HAP-1 (cell line): ENCODE results near the gene MAPKAPK3.

Source experiments
- DNase-seq, 2 experiments: peaks; one replicate each; pipeline ENCODE4 v3.0.0-alpha.2; 2016 to 2020; ENCODE audit warnings: low spot score in 2 of 2
- H3K27me3 ChIP-seq: fragments of 250-450 bp; sonication (Bioruptor Pico); 2 replicates; pipeline ENCODE4 v1.5.1; 2020; ENCODE audit warnings: low read depth, mild to moderate bottlenecking, moderate library complexity
- H3K36me3 ChIP-seq: fragments of 250-450 bp; sonication (Bioruptor Pico); replicated peaks from 2 replicates; pipeline ENCODE4 v1.5.1; 2020; ENCODE audit warnings: mild to moderate bottlenecking
- H3K4me1 ChIP-seq: fragments of 250-450 bp; sonication (Bioruptor Pico); 2 replicates; pipeline ENCODE4 v1.5.1; 2020; ENCODE audit warnings: mild to moderate bottlenecking
- H3K4me3 ChIP-seq: fragments of 250-450 bp; sonication (Bioruptor Pico); 2 replicates; pipeline ENCODE4 v1.5.1; 2020; ENCODE audit warnings: mild to moderate bottlenecking, moderate library complexity
- H3K9me3 ChIP-seq: fragments of 250-450 bp; sonication (Bioruptor Pico); 2 replicates; pipeline ENCODE4 v1.5.1; 2020; ENCODE audit warnings: mild to moderate bottlenecking, moderate library complexity
- in situ Hi-C: fragments of 300-500 bp; cut with MboI; formaldehyde crosslinking; loops from 3 replicates; pipeline ENCODE4 v1.14.3; 2020; ENCODE audit warnings: low sequenced_read_pairs, inconsistent platforms, mixed read lengths

MAPKAPK3 gene

DNA sequence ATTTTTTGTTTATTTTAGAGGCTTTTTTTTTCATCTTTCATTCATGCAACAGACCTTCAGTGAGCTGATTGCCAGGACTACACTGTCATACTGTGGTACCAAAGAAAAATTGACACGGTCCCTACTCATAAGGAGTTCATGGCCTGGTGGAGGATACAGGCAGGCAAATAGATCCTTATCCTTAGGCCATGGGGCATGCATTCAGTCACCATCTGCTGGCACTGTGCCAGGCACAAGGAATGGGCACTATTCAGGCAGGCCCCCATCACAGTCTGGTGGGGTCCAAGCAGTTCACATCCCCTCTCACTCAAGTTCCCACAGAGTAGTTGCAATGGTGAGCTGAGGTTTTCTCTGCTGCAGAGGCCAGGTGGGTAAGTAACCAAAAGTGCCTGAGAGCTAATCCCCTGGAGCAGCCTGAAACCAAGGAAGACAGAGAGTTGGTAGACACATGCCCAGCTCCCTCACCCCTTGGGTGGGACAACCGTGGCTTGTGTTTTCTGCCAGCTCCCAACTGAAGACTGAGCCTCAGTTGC is 22.6 kb upstream of the MAPKAPK3 start:
- Histone ChIP-seq H3K4me3 (no peak overlapping the region), H3K4me1 (no peaks in the 10 kb centered on the region), H3K27me3 (no peaks in the 10 kb centered on the region), H3K36me3 (no peaks in the 10 kb centered on the region), H3K9me3 (no peaks in the 10 kb centered on the region)
- no peak for DNase-seq
- in situ Hi-C loops: no loop called here

DNA sequence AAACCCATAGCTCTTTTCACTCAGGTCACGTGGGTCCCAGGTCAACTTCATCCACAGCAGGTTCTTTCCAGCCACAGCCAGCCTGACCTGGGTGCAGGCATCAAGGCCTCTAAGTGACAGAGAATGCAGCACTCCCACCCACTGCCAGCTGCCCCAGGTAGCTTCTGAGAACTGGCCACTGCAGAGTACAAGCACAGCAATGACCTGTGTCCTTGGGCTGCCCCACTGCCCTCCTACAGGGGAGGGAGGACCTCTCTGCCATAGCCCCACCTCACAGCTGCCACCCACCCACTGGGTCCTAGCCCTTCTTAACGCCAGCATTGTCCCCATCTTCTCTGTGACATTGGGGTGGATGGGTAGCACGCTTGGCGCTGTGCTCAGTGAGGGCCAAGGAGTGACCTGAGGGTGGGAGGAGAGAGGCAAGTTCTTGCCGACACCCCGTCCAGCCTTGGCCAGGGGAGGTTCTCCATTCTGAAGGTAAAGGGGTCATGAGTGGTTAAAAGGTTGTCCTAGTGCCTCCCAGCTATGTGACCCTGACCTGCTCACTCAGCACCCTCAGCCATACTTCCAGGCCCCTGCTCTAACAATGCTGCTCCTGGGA is 17.7 kb upstream of the MAPKAPK3 start:
- Histone ChIP-seq H3K4me1 (no peaks in the 10 kb centered on the region), H3K27me3 (no peaks in the 10 kb centered on the region), H3K36me3 (no peaks in the 10 kb centered on the region), H3K4me3 (no peak overlapping the region), H3K9me3 (no peaks in the 10 kb centered on the region)
- no peak for DNase-seq
- in situ Hi-C loops: no loop called here

DNA sequence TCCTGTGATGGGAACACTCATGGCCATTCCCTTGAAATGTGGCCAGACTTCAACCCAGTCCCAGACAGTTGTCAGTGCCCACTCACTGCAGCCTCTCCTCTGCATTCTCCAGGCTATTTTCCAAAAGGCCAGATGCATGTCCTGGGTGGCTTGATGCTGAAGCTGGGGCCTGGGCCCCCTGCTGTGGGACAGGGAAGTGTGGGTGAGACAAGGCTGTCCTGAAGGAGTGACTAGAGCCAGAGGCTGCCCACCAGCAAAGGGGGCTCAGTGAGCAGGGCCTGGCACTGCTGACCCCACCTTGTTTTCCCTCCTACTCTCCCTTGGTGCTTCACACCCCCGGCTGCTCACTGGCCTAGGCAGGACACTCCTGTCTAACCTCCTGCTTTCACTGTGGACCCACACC is 17.2 kb upstream of the MAPKAPK3 start:
- no peak for DNase-seq
- in situ Hi-C loops: no loop called here
- H3K4me1 ChIP-seq: no peaks in the 10 kb centered on the region
- no peaks in the 10 kb centered on the region for H3K27me3 ChIP-seq
- H3K36me3 ChIP-seq: no peaks in the 10 kb centered on the region
- H3K9me3 ChIP-seq: no peaks in the 10 kb centered on the region
- H3K4me3 ChIP-seq: no peak overlapping the region

DNA sequence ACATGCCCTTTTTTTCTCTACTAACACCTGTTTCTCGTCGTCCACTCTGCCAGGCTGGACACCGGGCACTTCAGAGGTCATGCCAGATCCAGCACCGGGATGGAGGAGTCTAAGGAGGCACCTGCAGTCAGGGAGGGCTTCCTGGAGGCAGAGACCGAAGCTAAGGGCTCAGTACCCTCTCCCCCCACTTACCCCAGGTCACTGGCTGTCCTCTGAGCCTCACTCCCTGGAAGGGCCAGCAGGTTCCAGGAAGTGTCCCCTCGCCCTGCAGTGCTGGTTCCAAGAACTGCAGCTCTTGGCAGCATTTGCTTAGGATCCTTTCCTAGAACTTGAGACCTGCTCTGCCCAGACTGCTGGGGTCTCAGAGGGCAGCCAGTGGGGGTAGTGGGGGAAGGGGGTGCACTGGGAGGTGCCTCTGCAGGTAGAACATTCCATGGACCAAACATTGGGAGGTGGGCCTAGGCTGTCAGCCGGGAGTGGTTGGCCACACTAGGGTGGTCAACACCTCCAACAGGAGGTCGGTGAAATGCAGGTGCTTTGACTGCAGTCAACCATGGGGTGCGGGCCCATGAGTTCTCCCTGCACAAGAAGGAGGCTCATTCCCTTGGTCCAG is 16.7 kb upstream of the MAPKAPK3 start:
- no peak overlapping the region for H3K4me3 ChIP-seq
- H3K9me3 ChIP-seq: no peaks in the 10 kb centered on the region
- no peak for DNase-seq
- H3K4me1 ChIP-seq: no peaks in the 10 kb centered on the region
- in situ Hi-C loops: no loop called here
- no peaks in the 10 kb centered on the region for H3K27me3 ChIP-seq
- no peaks in the 10 kb centered on the region for H3K36me3 ChIP-seq

DNA sequence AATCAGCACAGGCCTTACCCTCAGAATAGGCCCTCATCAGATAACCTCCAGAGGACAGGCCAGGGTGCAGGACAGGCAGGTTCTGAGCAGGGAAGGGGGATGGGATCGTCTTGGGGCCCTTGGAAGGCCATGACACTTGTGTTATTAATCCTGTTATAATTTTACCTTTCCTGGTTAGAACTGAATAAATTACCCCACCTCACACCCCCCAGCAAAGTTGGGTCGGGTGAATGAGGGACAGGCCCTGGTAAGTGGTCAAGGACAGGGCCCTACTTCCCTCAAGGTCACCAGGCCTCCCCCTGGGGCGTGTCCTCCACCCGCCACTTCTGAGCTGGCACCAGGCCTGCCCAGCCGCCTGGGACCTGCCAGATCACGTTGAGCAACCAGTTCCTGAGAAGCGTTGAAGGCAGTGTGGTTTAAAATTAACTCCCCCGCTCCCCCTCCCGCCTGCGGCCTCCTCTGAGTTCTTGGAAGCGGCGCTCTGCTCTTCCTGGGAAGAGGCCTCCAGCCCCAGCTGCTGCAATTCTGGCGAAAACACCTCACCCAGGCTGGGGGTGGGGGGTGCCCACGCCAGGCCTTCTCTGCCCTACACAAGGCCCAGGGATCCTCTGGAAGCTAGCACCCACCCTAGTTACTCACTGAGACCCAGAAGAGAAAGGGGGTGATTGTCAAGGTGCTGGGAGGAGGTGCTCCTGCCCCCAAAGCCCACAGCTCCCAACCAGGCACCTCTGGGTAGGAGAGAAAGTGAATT is 15.9 kb upstream of the MAPKAPK3 start:
- no peak overlapping the region for H3K4me3 ChIP-seq
- H3K9me3 ChIP-seq: no peaks in the 10 kb centered on the region
- DNase-seq: peak in 1 of 2 experiments; percentile 55
- H3K27me3 ChIP-seq: no peaks in the 10 kb centered on the region
- in situ Hi-C loops: no loop called here
- H3K36me3 ChIP-seq: peaks cover 4% of the 10 kb centered on the region; the same call in 1 of the 2 replicates
- no peaks in the 10 kb centered on the region for H3K4me1 ChIP-seq

DNA sequence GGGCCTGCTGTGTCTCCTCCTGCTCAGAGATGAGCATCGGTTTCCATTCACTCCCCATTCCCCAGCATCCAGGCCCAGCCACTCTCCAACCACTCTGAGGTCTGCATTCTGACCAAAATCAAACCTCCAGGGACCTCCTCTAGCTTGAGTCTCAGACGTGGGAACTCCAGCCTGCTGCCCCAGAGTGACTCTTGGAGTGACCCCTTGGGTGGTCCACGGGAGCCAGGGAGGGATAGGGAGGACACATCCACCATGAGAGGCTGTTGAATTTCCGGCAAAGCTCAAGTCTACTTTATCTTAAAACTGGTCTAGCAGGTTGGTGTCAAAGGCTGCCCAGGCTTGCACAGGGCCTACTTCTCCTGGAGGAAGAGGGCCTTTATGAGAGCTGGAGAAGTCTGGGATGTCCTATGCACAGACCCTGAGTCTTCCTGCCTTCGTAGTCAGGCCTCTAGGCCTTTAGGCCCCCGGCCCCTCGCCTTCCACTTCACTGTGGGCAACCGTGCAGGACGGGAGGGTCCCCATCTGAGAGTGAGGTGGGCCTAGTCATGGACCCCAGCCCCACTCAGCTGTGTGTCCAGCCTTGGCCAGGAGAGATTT is 14.3 kb upstream of the MAPKAPK3 start:
- Histone ChIP-seq H3K36me3 (peaks cover 4% of the 10 kb centered on the region; the same call in 1 of the 2 replicates), H3K4me3 (no peak overlapping the region), H3K4me1 (no peaks in the 10 kb centered on the region), H3K27me3 (no peaks in the 10 kb centered on the region), H3K9me3 (no peaks in the 10 kb centered on the region)
- in situ Hi-C loops: no loop called here
- no peak for DNase-seq

DNA sequence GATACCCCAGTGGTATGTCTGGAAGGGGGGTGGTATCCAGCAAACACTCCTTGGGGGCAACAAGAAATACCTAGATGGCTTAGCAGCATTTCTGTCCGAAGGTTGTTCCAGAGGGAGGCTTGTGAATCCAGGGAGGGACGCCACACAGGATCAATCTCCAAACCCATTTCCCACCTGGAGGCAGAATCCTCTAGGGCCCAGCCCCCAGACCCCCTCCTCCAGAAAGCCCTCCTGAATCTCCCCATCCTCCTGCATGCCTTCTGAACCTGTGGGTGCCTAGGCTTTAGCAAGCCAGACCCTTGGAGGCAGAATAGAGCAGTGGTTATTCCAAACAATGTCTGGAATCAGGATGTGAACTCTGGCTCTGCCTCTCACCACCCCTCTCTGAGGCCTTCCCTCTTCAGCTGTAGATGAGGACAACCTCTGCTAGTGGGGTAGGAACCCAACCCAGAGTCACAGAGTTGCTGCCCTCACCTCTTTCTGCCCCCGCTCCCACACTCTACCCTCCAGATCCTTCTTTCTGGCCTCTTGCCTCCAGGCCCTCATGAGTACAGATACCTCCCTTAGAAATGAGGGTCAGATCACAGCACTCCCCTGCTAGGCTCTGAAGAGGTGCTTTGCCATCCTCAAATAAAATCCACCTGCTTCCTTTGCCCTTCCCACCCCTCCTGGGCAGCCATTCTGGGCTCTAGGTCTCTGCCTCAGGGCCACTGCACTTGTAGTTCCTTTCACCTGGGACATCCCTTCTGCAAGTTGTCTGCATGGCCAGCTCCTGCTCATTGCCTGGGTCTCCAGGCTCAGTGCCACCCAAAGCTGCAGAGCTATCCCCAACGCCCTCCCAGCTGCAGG is 13.5 kb upstream of the MAPKAPK3 start:
- no peak overlapping the region for H3K4me3 ChIP-seq
- no peak for DNase-seq
- no peaks in the 10 kb centered on the region for H3K4me1 ChIP-seq
- H3K9me3 ChIP-seq: no peaks in the 10 kb centered on the region
- H3K27me3 ChIP-seq: no peaks in the 10 kb centered on the region
- peaks cover 4% of the 10 kb centered on the region; the same call in 1 of the 2 replicates for H3K36me3 ChIP-seq
- in situ Hi-C loops: no loop called here

DNA sequence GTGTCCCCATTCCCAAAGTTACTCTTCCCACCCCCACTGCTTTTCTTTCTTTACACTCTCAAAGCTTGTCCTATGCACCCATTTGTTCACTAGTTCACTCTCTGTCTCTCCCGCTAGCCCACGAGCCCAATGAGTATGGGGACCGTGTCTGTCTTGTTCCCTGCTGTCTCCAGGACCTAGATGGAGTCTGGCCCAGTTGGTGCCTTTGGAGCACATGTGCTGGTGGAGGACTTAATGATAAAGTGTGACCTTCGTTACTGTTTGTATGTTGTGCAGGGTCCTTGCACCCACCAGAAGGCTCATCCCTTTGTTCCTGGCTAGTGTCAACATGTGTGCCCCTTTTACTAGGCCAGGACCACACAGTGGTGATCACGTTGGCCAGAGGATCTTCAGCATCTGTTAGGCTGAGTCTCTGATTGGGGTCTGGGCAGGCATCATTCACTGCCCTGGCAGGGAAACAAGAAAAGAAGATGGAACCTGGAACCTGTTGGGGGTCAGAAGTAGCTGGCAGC is 12.8 kb upstream of the MAPKAPK3 start:
- H3K4me1 ChIP-seq: no peaks in the 10 kb centered on the region
- no peaks in the 10 kb centered on the region for H3K9me3 ChIP-seq
- H3K4me3 ChIP-seq: no peak overlapping the region
- in situ Hi-C loops: no loop called here
- no peak for DNase-seq
- H3K27me3 ChIP-seq: no peaks in the 10 kb centered on the region
- H3K36me3 ChIP-seq: peaks cover 4% of the 10 kb centered on the region; the same call in 1 of the 2 replicates

DNA sequence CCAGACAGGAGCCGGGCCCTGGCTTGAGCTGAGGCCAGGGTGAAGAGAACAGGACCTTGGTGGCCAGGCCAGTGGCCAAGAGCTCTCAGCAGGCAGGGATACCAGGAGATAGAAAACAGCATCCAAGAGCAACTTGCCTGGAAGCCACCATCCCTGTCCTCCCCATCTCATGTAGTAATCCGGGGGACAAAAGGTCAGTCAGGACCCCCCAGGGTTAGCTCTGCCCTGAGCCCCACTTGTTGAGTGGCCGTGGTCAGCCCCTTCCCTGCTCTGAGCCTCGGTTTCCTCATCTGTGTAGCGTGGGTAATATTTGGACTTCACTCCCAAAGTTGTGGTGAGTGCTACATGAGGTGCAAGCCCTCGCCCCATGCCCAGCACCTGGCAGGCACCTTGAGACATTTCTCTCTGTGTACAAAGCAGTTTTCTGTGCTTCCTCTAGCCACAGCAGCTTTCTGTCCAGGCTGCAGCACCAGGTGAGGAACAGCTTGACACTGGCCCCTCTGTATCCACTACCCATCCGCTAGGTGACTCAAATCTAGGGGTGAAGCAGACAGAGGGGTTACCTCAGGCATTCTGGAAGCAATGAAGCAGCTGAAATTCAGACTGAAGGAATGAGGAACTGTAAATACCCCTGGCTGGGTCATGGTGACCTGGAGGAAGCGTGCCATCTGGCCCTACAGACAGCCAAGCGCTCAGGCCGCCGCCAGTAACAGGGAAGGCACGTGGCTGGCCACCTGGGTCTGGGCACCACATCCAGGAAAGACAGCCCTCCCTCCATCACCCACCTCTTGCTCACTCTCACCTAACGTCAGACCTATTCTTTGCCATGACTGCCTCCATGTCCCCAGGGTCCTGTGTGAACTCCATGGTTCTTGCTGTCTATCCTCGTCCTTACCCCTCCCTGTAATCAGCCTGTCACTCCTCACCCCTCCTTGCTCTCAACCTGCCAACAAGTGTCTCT is 12.0 kb upstream of the MAPKAPK3 start:
- Histone ChIP-seq H3K36me3 (peaks cover 4% of the 10 kb centered on the region; the same call in 1 of the 2 replicates), H3K4me3 (no peak overlapping the region)
- in situ Hi-C loops: no loop called here

DNA sequence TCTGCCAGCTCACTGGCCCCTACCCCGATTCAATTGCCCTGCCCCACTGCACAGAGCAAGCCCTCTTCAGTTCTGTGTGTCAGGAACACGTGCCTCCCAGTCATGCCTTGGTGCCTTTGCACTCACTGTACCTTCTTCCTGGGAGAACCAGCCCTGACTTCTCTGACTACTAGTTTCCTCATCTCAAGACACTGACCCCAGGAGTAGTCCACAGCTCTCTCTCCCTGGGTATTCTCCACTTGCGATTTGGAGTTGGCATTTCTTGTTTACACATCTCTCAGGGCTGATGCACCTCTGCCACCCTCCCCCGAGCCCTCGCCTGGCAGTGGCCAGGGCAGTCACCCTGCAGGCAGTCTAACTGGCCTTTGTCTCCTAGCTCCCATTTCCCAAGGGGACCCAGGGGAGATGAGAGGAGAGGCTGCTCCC is 11.0 kb upstream of the MAPKAPK3 start:
- in situ Hi-C loops: no loop called here
- Histone ChIP-seq H3K4me3 (no peak overlapping the region), H3K36me3 (peaks cover 4% of the 10 kb centered on the region; the same call in 1 of the 2 replicates), H3K27me3 (no peaks in the 10 kb centered on the region), H3K9me3 (no peaks in the 10 kb centered on the region), H3K4me1 (peaks cover 4% of the 10 kb centered on the region)
- DNase-seq: no peak

More for the DNA sequence above, 12.0 kb upstream of the MAPKAPK3 start:
- H3K9me3 ChIP-seq: no peaks in the 10 kb centered on the region
- DNase-seq: no peak
- no peaks in the 10 kb centered on the region for H3K27me3 ChIP-seq
- H3K4me1 ChIP-seq: no peaks in the 10 kb centered on the region

DNA sequence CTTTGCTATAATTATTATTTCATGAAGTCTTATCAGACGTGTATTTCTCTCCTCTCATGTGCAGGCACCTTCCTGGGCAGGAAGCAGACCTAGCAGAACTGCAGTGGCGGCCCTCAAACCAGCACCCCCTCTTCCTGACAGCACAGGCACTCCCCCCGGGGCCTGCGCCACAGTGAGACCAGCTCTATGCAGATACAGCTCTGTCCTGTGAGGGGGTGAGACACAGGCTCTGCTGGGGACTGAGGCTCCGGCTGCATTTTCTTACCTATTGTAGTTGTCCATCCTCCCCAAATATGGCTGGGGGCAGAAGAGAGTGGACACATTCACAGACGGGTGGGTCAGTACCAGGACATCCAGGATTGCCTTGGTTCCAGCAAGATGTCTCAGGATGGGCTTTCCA is 10.4 kb upstream of the MAPKAPK3 start:
- in situ Hi-C loops: no loop called here

More for the DNA sequence above, 10.4 kb upstream of the MAPKAPK3 start:
- Histone ChIP-seq H3K4me1 (peaks cover 9% of the 10 kb centered on the region), H3K4me3 (no peak overlapping the region), H3K36me3 (peaks cover 4% of the 10 kb centered on the region; the same call in 1 of the 2 replicates), H3K27me3 (no peaks in the 10 kb centered on the region), H3K9me3 (no peaks in the 10 kb centered on the region)
- DNase-seq: no peak
